ENCODE measurements around the gene RNMT.
"Not testable (repeated sequence)": the region's sequence is repeated elsewhere in the genome, so short reads cannot be mapped to it uniquely, and the experiment has no call there.

The RNMT gene

GRCh38 chr18:13726232-13726971 is at the start of gene RNMT, which contains the start of gene FAM210A:
Gene RNMT, plus strand, starts transcription at chr18:13726673. Its CDS starts 4,845 bp downstream, at chr18:13731518.
Gene FAM210A, minus strand, starts transcription at chr18:13726558. Its CDS starts 44,481 bp downstream, at chr18:13682077.
- peak; percentile 93 for DNase-seq

DNA sequence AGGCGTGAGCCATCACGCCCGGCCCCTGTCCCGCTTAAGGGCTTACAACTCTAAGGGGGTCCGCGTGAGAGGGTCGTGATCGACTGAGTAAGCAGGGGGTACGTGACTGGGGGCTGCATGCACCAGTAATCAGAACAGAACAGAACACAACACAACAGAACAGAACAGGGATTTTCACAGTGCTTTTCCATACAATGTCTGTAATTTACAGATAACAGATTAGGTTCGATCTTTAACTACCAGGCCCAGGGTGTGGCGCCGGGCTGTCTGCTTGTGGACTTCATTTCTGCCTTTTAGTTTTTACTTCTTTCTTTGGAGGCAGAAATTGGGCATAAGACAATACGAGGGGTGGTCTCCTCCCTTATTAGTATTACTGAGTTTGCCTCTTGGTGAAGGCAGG is 49.1 kb upstream of the RNMT start:
- not testable (repeated sequence) for DNase-seq

- no peak for DNase-seq
Observed at GRCh38 chr18:13680612-13681011, 45.9 kb upstream of the RNMT start.

GRCh38 chr18:13681701-13682100 is 44.8 kb upstream of the RNMT start:
- DNase-seq: no peak

DNA sequence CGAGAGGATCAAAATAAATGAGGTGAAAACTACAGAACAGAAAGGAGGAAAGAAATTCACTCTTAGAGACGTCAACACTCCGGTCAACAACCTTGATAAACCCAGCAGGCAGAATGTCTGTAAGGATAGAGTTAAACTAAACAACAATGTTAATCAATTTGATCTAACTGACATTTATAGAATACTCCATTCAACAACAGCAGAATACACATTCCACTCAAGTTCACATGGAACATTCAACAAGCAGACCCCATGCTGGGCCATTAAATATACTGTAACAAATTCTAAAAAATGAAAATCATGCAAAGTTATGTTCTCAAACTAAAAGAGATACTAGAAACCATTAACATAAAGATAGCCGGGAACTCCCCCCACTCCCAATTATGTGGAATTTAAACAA is 41.9 kb upstream of the RNMT start:
- DNase-seq: no peak

DNA sequence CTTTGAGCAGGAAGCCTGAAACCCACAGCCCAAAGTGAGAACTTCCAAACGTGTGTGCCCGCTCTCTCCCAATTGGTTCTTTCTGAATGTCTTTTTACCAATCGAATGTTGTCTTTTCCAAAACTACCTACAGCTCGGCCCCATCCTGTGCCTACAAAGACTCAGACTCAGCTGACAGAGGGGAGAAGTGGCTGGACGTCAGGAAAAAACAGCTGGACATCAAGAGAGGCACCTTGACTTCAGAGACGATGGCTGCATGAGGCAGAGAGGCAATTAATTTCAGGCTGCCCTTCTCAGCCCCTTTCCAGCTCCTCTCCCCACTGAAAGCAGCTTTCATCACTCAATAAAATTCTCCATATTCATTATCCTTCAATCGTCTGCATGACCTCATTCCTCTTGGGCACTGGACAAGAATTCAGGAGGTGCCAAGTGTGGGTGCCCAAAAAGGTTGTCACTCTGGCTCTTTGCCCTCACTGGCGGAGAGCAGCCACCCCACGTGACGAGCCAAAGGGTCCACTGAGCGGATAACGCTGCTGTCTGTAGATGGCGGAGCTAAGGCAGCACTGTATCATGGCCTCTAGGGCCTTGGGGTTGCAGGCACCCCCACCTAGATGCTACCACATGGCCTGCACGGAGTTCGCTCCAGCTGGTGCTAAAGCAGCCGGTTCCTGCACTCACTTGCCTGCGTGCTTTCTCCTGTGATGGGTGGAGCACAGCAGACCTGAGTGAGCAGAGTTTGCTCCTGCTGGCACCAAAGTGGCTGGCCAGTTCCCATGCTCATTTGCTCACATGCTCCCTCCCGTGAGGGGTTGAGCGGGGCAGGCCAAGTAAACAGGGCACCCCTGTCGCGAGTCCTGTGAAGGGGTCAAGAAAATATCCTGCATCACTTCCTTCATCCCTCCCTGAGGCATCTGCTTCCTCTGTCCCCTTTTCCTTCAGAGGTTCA is 38.0 kb upstream of the RNMT start:
- DNase-seq: no peak

- DNase-seq: not testable (repeated sequence)
Observed at GRCh38 chr18:13690060-13690459, 36.4 kb upstream of the RNMT start.

GRCh38 chr18:13695337-13695736 is 31.1 kb upstream of the RNMT start:
- DNase-seq: not testable (repeated sequence)

DNA sequence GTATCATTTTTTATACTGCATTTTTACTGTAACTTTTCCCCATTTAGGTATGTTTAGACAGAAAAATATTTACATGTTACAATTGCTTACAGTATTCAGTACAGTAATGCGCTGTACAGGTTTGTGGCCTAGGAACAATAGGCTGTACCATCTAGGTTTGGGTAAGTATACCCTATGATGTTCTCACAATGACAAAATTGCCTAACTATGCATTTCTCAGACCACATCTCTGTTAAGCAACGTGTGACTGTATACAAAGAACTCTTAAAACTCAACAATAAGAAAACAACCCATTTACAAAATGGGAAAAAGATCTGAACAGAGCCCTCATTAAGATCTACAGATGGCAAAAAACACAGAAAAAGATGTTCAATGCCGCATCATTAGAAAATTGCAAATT is 29.5 kb upstream of the RNMT start:
- no peak for DNase-seq

DNA sequence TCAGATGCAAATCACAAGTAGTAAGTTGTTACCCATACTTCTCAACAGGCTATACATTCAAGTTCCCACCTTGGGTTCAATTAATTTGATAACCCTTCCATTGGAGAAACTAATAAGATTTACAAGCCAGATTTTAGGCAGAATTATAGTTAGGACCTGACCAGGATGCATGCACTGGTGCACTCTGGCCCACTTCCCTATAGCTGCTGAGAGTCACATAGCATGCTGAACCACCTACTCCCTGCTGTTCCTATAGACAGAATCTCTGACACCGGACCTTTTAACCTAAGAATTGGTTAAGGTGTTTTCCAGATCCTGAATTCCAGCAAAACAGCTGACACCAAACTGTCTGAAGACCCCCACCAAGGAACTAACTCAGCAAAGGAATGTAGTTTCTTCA is 26.3 kb upstream of the RNMT start:
- no peak for DNase-seq

GRCh38 chr18:13703899-13704298 is 22.6 kb upstream of the RNMT start:
- DNase-seq: no peak

DNA sequence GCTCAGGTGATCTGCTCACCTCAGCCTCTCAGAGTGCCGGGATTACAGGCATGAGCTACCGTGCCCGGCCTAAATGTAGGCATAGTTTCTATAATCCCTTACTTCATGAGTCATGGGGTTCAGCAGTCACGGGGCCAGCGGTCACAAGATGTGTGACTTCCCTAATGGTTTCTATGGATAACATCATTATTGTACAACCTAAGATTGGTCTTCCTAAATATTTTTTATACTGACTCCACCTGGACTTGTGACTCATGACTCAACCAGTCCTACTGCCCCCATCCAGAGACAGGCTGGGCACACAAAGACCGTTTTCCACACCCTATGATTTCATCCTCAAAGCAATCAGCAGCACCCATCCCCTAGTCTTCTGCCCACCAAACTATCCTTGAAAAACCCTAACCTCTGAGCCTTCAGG is 16.1 kb upstream of the RNMT start:
- DNase-seq: no peak

DNA sequence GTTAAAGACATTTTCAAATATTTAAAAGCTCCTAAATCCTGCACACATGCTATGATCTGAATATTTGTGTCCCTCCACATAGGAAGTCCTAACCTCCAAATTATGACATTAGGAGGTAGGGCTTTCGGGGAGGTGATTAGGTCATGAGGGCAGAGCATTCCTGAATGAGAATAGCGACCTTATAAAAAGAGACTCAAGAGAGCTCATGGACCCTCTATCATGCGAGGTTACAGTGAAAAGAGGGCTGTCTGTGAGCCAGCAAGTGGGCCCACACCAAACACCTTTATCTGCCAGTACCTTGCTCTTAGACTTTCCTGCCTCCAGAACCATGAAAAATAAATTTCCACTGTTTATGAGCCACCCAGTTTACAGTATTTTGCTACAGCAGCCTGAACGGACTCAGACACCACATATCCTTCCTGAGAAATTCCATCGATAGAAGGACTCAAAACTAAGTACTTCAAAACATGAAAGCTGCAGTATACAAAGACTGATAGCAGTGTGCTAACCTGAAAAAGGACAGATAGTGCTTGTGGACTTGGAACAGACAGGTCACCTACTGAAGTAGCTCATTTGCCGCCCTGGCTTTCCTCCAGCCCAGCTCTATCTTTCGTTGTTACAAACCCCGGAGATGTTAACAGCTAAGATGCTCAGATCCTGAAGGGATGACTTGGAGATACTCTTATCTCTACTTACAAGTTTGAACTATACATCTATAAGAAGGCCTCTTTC is 13.9 kb upstream of the RNMT start:
- DNase-seq: no peak

DNA sequence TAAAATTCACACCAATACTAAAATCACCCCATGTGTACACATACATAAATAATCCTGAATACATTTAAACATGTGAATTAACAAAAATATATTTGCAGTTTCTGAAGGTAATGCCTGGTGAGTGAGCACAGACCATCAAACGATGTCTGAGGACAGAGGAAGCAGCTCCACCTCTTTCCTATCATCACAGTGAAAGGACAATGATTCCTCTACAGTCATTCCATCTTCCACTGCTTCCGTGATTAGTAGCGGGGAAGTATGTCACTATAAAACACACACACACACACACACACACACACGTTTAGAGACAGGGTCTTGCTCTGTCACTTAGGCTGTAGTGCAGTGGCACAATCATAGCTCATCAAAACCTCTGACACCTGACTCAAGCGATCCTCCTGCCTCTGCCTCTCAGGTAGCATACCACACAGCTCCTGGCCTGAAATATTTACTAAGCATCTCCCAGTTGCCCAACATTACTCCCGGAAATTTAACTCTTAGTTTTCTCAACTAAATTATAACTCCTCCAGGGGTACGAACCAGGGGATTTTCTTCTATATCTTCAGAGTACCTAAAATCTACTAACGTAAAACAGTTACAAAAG is 12.9 kb upstream of the RNMT start:
- no peak for DNase-seq

DNA sequence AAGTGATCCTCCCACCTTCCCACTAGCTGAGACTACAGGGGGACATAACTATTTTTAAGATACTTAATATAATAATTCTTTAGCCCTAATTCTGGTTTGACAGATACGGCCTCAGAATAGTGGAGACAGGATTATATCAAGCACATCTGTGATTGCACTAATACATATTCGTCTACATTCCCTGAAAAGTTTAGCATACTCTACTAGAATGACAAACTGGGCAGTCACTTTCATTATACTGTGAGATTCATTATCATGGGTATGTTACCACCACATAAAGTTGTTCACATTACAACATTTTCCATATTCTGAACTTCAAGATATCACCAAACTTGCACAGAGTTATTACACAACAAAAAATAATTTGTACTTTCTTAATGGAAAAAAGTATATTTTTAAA is 11.1 kb upstream of the RNMT start:
- no peak for DNase-seq

- no peak for DNase-seq
Observed at GRCh38 chr18:13716916-13717315, 9.6 kb upstream of the RNMT start.

DNA sequence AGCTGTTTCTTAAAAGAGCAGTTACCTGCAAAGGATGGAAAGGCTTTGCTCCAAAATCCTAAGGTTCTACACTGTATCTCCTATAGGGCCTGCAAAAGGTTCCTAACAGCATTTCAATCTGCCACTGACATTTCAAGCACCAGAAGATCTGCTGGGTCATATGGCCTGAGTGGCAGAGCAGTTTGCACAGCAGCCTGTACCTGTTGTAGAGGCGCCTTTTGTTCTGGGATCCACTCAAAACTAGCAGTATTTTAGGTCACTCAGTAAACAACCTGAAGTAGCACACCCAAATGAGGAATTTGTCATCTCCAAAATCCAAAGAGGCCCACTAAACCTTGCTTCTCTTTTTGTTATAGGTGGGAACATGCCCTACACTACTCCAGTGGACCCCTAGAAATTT is 6.3 kb upstream of the RNMT start:
- DNase-seq: no peak

- no peak for DNase-seq
Observed at GRCh38 chr18:13720847-13721246, 5.6 kb upstream of the RNMT start.

DNA sequence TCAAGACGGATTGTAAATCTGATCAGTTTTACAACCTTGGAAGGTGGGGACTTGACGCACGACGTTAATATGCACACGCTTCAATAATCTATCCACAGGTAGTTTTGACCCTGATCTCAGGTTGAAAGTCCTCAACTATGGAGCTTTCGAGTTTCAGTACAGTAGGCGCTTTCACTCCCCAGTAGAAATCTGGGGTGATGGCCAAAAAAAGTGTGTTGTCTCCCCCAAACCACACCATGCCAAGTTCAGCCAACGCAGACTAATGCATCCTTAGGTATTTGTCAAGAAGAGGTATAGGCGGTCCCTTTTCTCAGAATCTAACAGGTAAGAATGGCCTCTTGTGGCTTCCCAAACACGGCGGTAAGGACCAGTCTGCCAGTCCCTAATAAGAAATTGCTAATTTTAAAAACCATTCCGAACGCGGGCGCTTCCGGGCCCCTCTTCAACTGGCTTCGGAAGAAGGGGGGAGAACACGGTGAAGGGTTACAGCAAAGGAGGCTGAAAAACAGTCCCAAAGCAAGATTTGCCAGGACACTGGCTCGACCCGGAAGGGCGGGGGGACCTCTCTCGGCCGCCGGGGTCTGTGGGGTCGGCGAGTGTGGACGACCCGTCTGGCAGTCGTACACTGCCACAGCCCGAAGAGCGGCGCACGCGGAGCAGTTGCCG is 774 bp upstream of the RNMT start:
- no peak for DNase-seq

GRCh38 chr18:13726972-13727331 is 479 bp downstream of the RNMT start:
- no peak for DNase-seq

- DNase-seq: no peak
Observed at GRCh38 chr18:13730481-13730880, 4.0 kb downstream of the RNMT start.

DNA sequence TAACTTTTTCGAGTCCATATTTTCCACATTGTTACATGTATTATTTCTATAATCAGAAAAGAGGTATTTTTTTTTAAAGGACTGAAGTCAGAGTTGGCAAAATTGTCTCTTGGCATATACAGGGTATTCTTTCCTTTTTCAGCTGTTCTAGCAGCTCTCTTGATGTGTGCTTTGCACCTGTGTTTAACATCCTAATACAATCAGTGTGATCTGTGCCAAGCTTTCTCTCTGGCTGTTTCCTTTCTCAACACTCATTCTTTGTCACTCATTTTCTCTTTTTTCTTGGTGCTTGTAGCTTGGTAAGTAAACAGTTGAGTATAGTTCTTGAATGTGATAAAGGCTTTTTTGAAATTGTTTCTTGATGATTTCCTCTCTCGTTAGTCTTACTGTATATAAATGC is 9.2 kb downstream of the RNMT start:
- DNase-seq: no peak
